K562 (cell line): ENCODE data around the gene CDC45. TPM values are rescaled to one million over a fixed set of nuclear protein-coding genes. Genes with fewer than 3 reads are reported as not detected.
A peak's percentile ranks its signal among the peaks of the same experiment; 100 is the strongest.

Experiments used
- ATAC-seq: fragments of 200-7000 bp; cut with Tn5 transposase; 3 replicates; pipeline ENCODE4 v1.9.1; 2020; ENCODE audit warnings: moderate library complexity
- BruUV-seq: library from RNA; stranded (reverse); fragments of 400-500 nt; replicated peaks from 2 replicates; lab custom pipeline; 2021; lab: Mats Ljungman, UMichigan
- CTCF ChIA-PET: fragments of 300-600 bp; formaldehyde crosslinking; extraction: SDS; loops from one replicate; lab custom pipeline; 2021; ENCODE audit warnings: low intra/inter-chr PET ratio; lab: Yijun Ruan, JAX
- POLR2A ChIA-PET: fragments of 300-600, 350-650 bp; sonication (Branson Sonifier 250); formaldehyde crosslinking; extraction: SDS; loops from one replicate; lab custom pipeline; 2021; ENCODE audit warnings: antibody characterized with exemption, inconsistent platforms; lab: Yijun Ruan, JAX
- DNase-seq, 4 experiments: peaks; one replicate each; pipeline versions ENCODE4 v3.0.0 to v3.0.0-alpha.2; 2011 to 2018; ENCODE audit warnings: low spot score in 3 of 4, mixed read lengths in 3 of 4; ENCODE audit errors: extremely low read depth in 1 of 4
- FAIRE-seq: peaks from 2 replicates; lab custom pipeline; 2011; peaks lifted over from hg19 to GRCh38; lab: Jason Lieb, UNC
- H2AFZ ChIP-seq: 2 replicates; pipeline ENCODE4 v1.6.0; 2011; ENCODE audit warnings: low read depth, low read length, control low read depth, inconsistent platforms
- H3K27ac ChIP-seq: fragments of 200-600 bp; 3 replicates; pipeline ENCODE4 v1.8.0; 2011; ENCODE audit warnings: low read depth, mild to moderate bottlenecking, control low read depth, inconsistent platforms, low read length, moderate library complexity, mixed read lengths; ENCODE audit errors: extremely low read depth
- H3K27me3 ChIP-seq, 2 experiments: fragments of 300-600 bp in 1 of 2; 2 replicates in 1 of 2; 3 replicates in 1 of 2; pipeline versions ENCODE4 v1.6.0 to v1.8.0; 2011; ENCODE audit warnings: inconsistent platforms in 2 of 2, low read length in 2 of 2, mild to moderate bottlenecking in 1 of 2, mixed read lengths in 1 of 2, moderate library complexity in 1 of 2; ENCODE audit not compliant: control insufficient read depth in 2 of 2, insufficient read depth in 2 of 2
- H3K36me3 ChIP-seq: fragments of 300-600 bp; 3 replicates; pipeline ENCODE4 v1.8.0; 2011; ENCODE audit warnings: mild to moderate bottlenecking, low read length, inconsistent platforms; ENCODE audit not compliant: control insufficient read depth, insufficient read depth
- H3K4me1 ChIP-seq, 2 experiments: fragments of 200-600 bp in 1 of 2; replicated peaks in 1 of 2; 2 replicates in 1 of 2; 3 replicates in 1 of 2; pipeline versions ENCODE4 v1.5.1 to v1.8.0; 2011; ENCODE audit warnings: inconsistent platforms in 2 of 2, low read length in 2 of 2, mild to moderate bottlenecking in 1 of 2, mixed read lengths in 1 of 2, moderate library complexity in 1 of 2; ENCODE audit not compliant: control insufficient read depth in 2 of 2, insufficient read depth in 2 of 2
- H3K4me2 ChIP-seq: 2 replicates; pipeline ENCODE4 v1.6.1; 2011; ENCODE audit warnings: low read length, control low read depth, inconsistent platforms, mixed read lengths; ENCODE audit not compliant: insufficient read depth
- H3K4me3 ChIP-seq: fragments of 200-600 bp; sonication (generic), shearing (Covaris generic); 2 replicates; pipeline ENCODE4 v1.5.1; 2016; ENCODE audit warnings: control low read depth, inconsistent platforms
- H3K79me2 ChIP-seq: fragments of 200-600 bp; 3 replicates; pipeline ENCODE4 v1.8.0; 2011; ENCODE audit warnings: low read length, inconsistent platforms; ENCODE audit not compliant: control insufficient read depth, insufficient read depth
- H3K9ac ChIP-seq, 2 experiments: 2 replicates each; pipeline versions ENCODE4 v1.6.0 to v1.6.1; 2011; ENCODE audit warnings: low read depth in 2 of 2, low read length in 2 of 2, control low read depth in 1 of 2, inconsistent platforms in 1 of 2, mild to moderate bottlenecking in 1 of 2, mixed read lengths in 1 of 2; ENCODE audit not compliant: insufficient read depth in 1 of 2
- H3K9me1 ChIP-seq: one replicate; pipeline ENCODE4 v1.6.0; 2011; ENCODE audit warnings: inconsistent platforms, mild to moderate bottlenecking, low read length, moderate library complexity; ENCODE audit not compliant: control insufficient read depth, insufficient read depth
- H3K9me3 ChIP-seq: replicated peaks from 2 replicates; pipeline ENCODE4 v1.5.1; 2011; ENCODE audit warnings: low read depth, low read length, inconsistent platforms; ENCODE audit not compliant: control insufficient read depth, insufficient read depth
- H4K20me1 ChIP-seq: replicated peaks from 2 replicates; pipeline ENCODE4 v1.6.1; 2011; ENCODE audit warnings: low read length, inconsistent platforms, mixed read lengths; ENCODE audit not compliant: control insufficient read depth, insufficient read depth
- CCAR2 ChIP-seq: fragments of 200-400 bp; formaldehyde crosslinking; IDR thresholded peaks from 2 replicates; pipeline ENCODE4 v1.6.1; 2017; ENCODE audit warnings: mild to moderate bottlenecking, low read depth, low read length
- CEBPB ChIP-seq: fragments of 450-650 bp; IDR thresholded peaks from 2 replicates; pipeline ENCODE4 v1.6.1; 2016; ENCODE audit warnings: missing genetic modification characterization, missing compliant biosample characterization
- CTBP1 ChIP-seq: fragments of 450-650 bp; IDR thresholded peaks from 2 replicates; pipeline ENCODE4 v1.6.1; 2016; ENCODE audit warnings: borderline replicate concordance
- ETS1 ChIP-seq: conservative IDR thresholded peaks from 2 replicates; pipeline ENCODE4 v1.6.1; 2011; ENCODE audit warnings: low read depth, mild to moderate bottlenecking, low read length; ENCODE audit not compliant: control insufficient read depth
- FOXP1 ChIP-seq: sonication (generic); formaldehyde crosslinking; IDR thresholded peaks from 2 replicates; pipeline ENCODE4 v1.8.0; 2022; ENCODE audit warnings: mild to moderate bottlenecking, missing genetic modification reagents
- PRPF4 ChIP-seq: fragments of 200-400 bp; formaldehyde crosslinking; IDR thresholded peaks from one replicate; pipeline ENCODE4 v1.6.1; 2017; ENCODE audit warnings: low read length, low read depth, mild to moderate bottlenecking; ENCODE audit not compliant: insufficient read depth, poor library complexity, severe bottlenecking
- RFX1 ChIP-seq: fragments of 450-650 bp; IDR thresholded peaks from 2 replicates; pipeline ENCODE4 v1.6.1; 2016; ENCODE audit warnings: mild to moderate bottlenecking, moderate library complexity
- SUPT5H ChIP-seq: fragments of 450-650 bp; IDR thresholded peaks from 2 replicates; pipeline ENCODE4 v1.6.1; 2016
- TAL1 ChIP-seq: fragments of 450-650 bp; IDR thresholded peaks from 2 replicates; pipeline ENCODE4 v1.6.1; 2016; ENCODE audit warnings: mild to moderate bottlenecking
- TEAD1 ChIP-seq, 2 experiments: fragments of 450-650 bp in 1 of 2; sonication (generic) in 1 of 2; formaldehyde crosslinking; IDR thresholded peaks; 2 replicates each; pipeline versions ENCODE4 v1.4.0 to v1.8.0; 2020 to 2022; ENCODE audit warnings: mild to moderate bottlenecking in 2 of 2, missing genetic modification reagents in 1 of 2
- TEAD4 ChIP-seq, 2 experiments: sonication (generic) in 1 of 2; formaldehyde crosslinking in 1 of 2; IDR thresholded peaks; 2 replicates each; pipeline versions ENCODE4 v1.6.1 to v1.8.0; 2012 to 2022; ENCODE audit warnings: borderline replicate concordance in 1 of 2, inconsistent platforms in 1 of 2, low read length in 1 of 2, mild to moderate bottlenecking in 1 of 2, missing genetic modification reagents in 1 of 2
- USF1 ChIP-seq: sonication (generic); formaldehyde crosslinking; IDR thresholded peaks from 2 replicates; pipeline ENCODE4 v1.9.0; 2022; ENCODE audit warnings: mild to moderate bottlenecking, missing genetic modification reagents
- ZFP91 ChIP-seq: sonication (generic); formaldehyde crosslinking; IDR thresholded peaks from 2 replicates; pipeline ENCODE4 v1.8.0; 2022; ENCODE audit warnings: mild to moderate bottlenecking, missing genetic modification reagents
- ZNF174 ChIP-seq: fragments of 250-450 bp; sonication (Bioruptor Pico); IDR thresholded peaks from 2 replicates; pipeline ENCODE4 v1.4.0; 2020; ENCODE audit warnings: mild to moderate bottlenecking
- ZNF57 ChIP-seq: fragments of 450-650 bp; formaldehyde crosslinking; IDR thresholded peaks from 2 replicates; pipeline ENCODE4 v1.4.0; 2020; ENCODE audit warnings: mild to moderate bottlenecking, moderate library complexity
- ZNF695 ChIP-seq: fragments of 450-650 bp; formaldehyde crosslinking; IDR thresholded peaks from 2 replicates; pipeline ENCODE4 v1.4.0; 2020; ENCODE audit warnings: mild to moderate bottlenecking, moderate library complexity
- ZNF76 ChIP-seq: fragments of 250-450 bp; sonication (Bioruptor Pico); IDR thresholded peaks from 2 replicates; pipeline ENCODE4 v1.4.0; 2020; ENCODE audit warnings: mild to moderate bottlenecking, moderate library complexity, borderline replicate concordance
- ZNF785 ChIP-seq: fragments of 250-450 bp; sonication (Bioruptor Pico); IDR thresholded peaks from 2 replicates; pipeline ENCODE4 v1.4.0; 2020; ENCODE audit warnings: mild to moderate bottlenecking
- WGBS: fragments of 100-300 bp; shearing (Covaris generic); methylation state at CpG from one replicate; pipeline ENCODE4 v1.1.6; 2016; ENCODE audit warnings: low coverage, mixed read lengths; ENCODE audit not compliant: insufficient coverage; ENCODE audit errors: missing lambda C conversion rate; 5-methylcytosine and 5-hydroxymethylcytosine counted together
- in situ Hi-C: fragments of 300-500 bp; cut with MboI; formaldehyde crosslinking; loops from 4 replicates; pipeline ENCODE4 v1.15.0; 2018; ENCODE audit warnings: inconsistent platforms, mixed read lengths
- intact Hi-C: fragments of 100-400 bp; cut with micrococcal nuclease; formaldehyde crosslinking; loops from 2 replicates; pipeline ENCODE4 v1.14.2; 2022
- polyA plus RNA-seq, 8 experiments: library from polyadenylated mRNA; depleted of rRNA in 4 of 8; stranded (reverse) in 5 of 8; unstranded in 3 of 8; fragments of >200 nt; fragmentation: Nextera tagmentation in 2 of 8; fragmentation: Illumina TruSeq in 1 of 8; extraction: Ambion mirVana in 2 of 8; extraction: Trizol in 1 of 8; gene quantifications; 2 replicates each; pipeline versions ENCODE4 v1.2.1 to v1.2.3, GENCODE V29; 2011 to 2014; ENCODE audit warnings: inconsistent platforms in 1 of 8, missing spikeins in 1 of 8
- total RNA-seq, 7 experiments: library from RNA; depleted of rRNA in 6 of 7; stranded (reverse); fragments of >200 nt in 6 of 7; fragmentation: Illumina TruSeq in 2 of 7; extraction: Trizol in 2 of 7; gene quantifications; 2 replicates each; pipeline versions ENCODE4 v1.2.1 to v1.2.3, GENCODE V29; 2011 to 2021; ENCODE audit warnings: low replicate concordance in 1 of 7

The CDC45 gene
- total and polyA plus RNA-seq, 9 of the 15 experiments (the other 6 are each of a cell fraction or from before 2014, with no cell fraction given), result 251 to 580 (median 410) TPM

GRCh38 chr22:19466848-19467752 lies 12.6 kb upstream of the CDC45 start:
- Histone ChIP-seq H2AFZ (no peak overlapping the region), H3K9me3 (no peaks in the 10 kb centered on the region), H3K9me1 (peaks cover 9% of the 10 kb centered on the region), H3K27ac (no peak overlapping the region), H3K27me3 (no peaks in the 10 kb centered on the region), H4K20me1 (peaks cover 16% of the 10 kb centered on the region), H3K79me2 (no peaks in the 10 kb centered on the region), H3K4me3 (no peak overlapping the region), H3K9ac (no peak overlapping the region), H3K36me3 (peaks cover 100% of the 10 kb centered on the region), H3K4me2 (no peak overlapping the region), H3K4me1 (no peaks in the 10 kb centered on the region)
- POLR2A ChIA-PET, result interaction anchor here (0.7 to 13.6 kb wide), 9 partner anchors 10 to 352 kb away, joined by 3 to 148 read pairs (median 3); partner anchors contain the start of genes C22orf39, CDC45 and UFD1
- BruUV-seq, result no TSS peak
- CTCF ChIA-PET, result no interaction called here
- 93% methylated on average over 9 of the region's 9 CpGs for WGBS
- FAIRE-seq (no peak), DNase-seq (peak in 2 of 4 experiments; percentile 46 to 61), ATAC-seq (no peak; the same call in 2 of the 3 replicates)
- in situ Hi-C loops (no loop called here), intact Hi-C loops (no loop called here)
- TF ChIP-seq ZNF76 (no peak), RFX1 (no peak), ZNF57 (CRISPR knock-in tag) (no peak), SUPT5H (peak; percentile 25; the same call in 1 of the 2 replicates), ZNF785 (no peak), FOXP1 (CRISPR knock-in tag) (peak; percentile 83; the same call in 1 of the 2 replicates), ZFP91 (0 out of 2 replicates have a peak, but pooled peaks have one; percentile 37), TEAD4 (IDR thresholded peaks at IDR 0.05; ENCODE audit: low read length) (no peak), TEAD4 (CRISPR knock-in tag; IDR thresholded peaks at IDR 0.05; ENCODE audit: borderline replicate concordance) (0 out of 2 replicates have a peak, but pooled peaks have one; percentile 49), ZNF695 (CRISPR knock-in tag) (no peak), CCAR2 (no peak), TEAD1 (CRISPR knock-in tag; IDR thresholded peaks at IDR 0.05) (0 out of 4 replicates have a peak, but pooled peaks of 1 of the 2 experiments have one; percentile 70), PRPF4 (no peak), ETS1 (peak; percentile 47; the same call in 1 of the 2 replicates), CEBPB (no peak), CTBP1 (no peak), TAL1 (no peak), ZNF174 (CRISPR knock-in tag) (no peak), USF1 (CRISPR knock-in tag) (peak; percentile 59; the same call in 1 of the 2 replicates)
